Panc1 (cell line): Measurements from ENCODE around the gene KCNQ1.

Source experiments
- POLR2AphosphoS5 ChIP-seq: IDR thresholded peaks from 2 replicates; pipeline ENCODE4 v1.6.1; 2012; ENCODE audit warnings: mild to moderate bottlenecking, low read depth, low read length, moderate library complexity
- TF ChIP-seq, protein P1 (sequence below): fragments of 450-650 bp; IDR thresholded peaks from 2 replicates; pipeline ENCODE4 v1.5.1; 2017; ENCODE audit warnings: mild to moderate bottlenecking
- TF ChIP-seq, protein P2 (sequence below), 2 experiments: IDR thresholded peaks; 2 replicates each; pipeline ENCODE4 v1.6.1; 2011 to 2012; ENCODE audit warnings: low read depth in 2 of 2, control low read depth in 1 of 2, low read length in 1 of 2, mild to moderate bottlenecking in 1 of 2, moderate library complexity in 1 of 2; ENCODE audit not compliant: insufficient read depth in 1 of 2

GRCh38 chr11:2848497-2848896, 403.7 kb downstream of the KCNQ1 start:
- TF ChIP-seq, protein P1, sequence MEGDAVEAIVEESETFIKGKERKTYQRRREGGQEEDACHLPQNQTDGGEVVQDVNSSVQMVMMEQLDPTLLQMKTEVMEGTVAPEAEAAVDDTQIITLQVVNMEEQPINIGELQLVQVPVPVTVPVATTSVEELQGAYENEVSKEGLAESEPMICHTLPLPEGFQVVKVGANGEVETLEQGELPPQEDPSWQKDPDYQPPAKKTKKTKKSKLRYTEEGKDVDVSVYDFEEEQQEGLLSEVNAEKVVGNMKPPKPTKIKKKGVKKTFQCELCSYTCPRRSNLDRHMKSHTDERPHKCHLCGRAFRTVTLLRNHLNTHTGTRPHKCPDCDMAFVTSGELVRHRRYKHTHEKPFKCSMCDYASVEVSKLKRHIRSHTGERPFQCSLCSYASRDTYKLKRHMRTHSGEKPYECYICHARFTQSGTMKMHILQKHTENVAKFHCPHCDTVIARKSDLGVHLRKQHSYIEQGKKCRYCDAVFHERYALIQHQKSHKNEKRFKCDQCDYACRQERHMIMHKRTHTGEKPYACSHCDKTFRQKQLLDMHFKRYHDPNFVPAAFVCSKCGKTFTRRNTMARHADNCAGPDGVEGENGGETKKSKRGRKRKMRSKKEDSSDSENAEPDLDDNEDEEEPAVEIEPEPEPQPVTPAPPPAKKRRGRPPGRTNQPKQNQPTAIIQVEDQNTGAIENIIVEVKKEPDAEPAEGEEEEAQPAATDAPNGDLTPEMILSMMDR = no peak
- no peak for TF ChIP-seq POLR2AphosphoS5
- TF ChIP-seq, protein P2, sequence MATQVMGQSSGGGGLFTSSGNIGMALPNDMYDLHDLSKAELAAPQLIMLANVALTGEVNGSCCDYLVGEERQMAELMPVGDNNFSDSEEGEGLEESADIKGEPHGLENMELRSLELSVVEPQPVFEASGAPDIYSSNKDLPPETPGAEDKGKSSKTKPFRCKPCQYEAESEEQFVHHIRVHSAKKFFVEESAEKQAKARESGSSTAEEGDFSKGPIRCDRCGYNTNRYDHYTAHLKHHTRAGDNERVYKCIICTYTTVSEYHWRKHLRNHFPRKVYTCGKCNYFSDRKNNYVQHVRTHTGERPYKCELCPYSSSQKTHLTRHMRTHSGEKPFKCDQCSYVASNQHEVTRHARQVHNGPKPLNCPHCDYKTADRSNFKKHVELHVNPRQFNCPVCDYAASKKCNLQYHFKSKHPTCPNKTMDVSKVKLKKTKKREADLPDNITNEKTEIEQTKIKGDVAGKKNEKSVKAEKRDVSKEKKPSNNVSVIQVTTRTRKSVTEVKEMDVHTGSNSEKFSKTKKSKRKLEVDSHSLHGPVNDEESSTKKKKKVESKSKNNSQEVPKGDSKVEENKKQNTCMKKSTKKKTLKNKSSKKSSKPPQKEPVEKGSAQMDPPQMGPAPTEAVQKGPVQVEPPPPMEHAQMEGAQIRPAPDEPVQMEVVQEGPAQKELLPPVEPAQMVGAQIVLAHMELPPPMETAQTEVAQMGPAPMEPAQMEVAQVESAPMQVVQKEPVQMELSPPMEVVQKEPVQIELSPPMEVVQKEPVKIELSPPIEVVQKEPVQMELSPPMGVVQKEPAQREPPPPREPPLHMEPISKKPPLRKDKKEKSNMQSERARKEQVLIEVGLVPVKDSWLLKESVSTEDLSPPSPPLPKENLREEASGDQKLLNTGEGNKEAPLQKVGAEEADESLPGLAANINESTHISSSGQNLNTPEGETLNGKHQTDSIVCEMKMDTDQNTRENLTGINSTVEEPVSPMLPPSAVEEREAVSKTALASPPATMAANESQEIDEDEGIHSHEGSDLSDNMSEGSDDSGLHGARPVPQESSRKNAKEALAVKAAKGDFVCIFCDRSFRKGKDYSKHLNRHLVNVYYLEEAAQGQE (IDR thresholded peaks at IDR 0.05; ENCODE audit: insufficient read depth in 1 of 2, low read depth in 2 of 2, low read length in 1 of 2) = no peak
